GM23338 (cell line): ENCODE results near the gene DDX53. TPM values are rescaled to one million over a fixed set of nuclear protein-coding genes. Genes with fewer than 3 reads are reported as not detected.

Experiments
- ATAC-seq: fragments of 200-7000 bp; cut with Tn5 transposase; 3 replicates; pipeline ENCODE4 v1.9.1; 2020
- DNase-seq: peaks from one replicate; pipeline ENCODE4 v3.0.0-alpha.2; 2015; ENCODE audit warnings: low spot score
- H2AFZ ChIP-seq: fragments of 200-600 bp; sonication (generic); 2 replicates; pipeline ENCODE4 v1.8.0; 2016; ENCODE audit warnings: antibody characterized with exemption, mild to moderate bottlenecking, moderate library complexity
- H3F3A ChIP-seq: fragments of 200-600 bp; sonication (generic); replicated peaks from 2 replicates; pipeline ENCODE4 v1.8.0; 2017; ENCODE audit warnings: antibody characterized with exemption, mixed run types, low read depth
- H3K27ac ChIP-seq: fragments of 200-600 bp; sonication (generic); 2 replicates; pipeline ENCODE4 v1.6.1; 2016; ENCODE audit warnings: low read depth
- H3K27me3 ChIP-seq: fragments of 200-600 bp; sonication (generic); 2 replicates; pipeline ENCODE4 v1.8.0; 2016; ENCODE audit warnings: mild to moderate bottlenecking, mixed run types, moderate library complexity; ENCODE audit not compliant: insufficient read depth
- H3K36me3 ChIP-seq: fragments of 200-600 bp; sonication (generic); 2 replicates; pipeline ENCODE4 v1.8.0; 2016; ENCODE audit warnings: mild to moderate bottlenecking; ENCODE audit not compliant: insufficient read depth
- H3K4me1 ChIP-seq: fragments of 200-600 bp; sonication (generic); 2 replicates; pipeline ENCODE4 v1.8.0; 2016; ENCODE audit warnings: mild to moderate bottlenecking, moderate library complexity; ENCODE audit not compliant: insufficient read depth
- H3K4me2 ChIP-seq: fragments of 200-600 bp; sonication (generic); 2 replicates; pipeline ENCODE4 v1.7.1; 2017; ENCODE audit warnings: mixed run types
- H3K4me3 ChIP-seq: fragments of 200-600 bp; sonication (generic); 2 replicates; pipeline ENCODE4 v1.6.1; 2016; ENCODE audit warnings: mixed run types
- H3K79me2 ChIP-seq: fragments of 200-600 bp; sonication (generic); replicated peaks from 2 replicates; pipeline ENCODE4 v1.8.0; 2017; ENCODE audit warnings: mild to moderate bottlenecking; ENCODE audit not compliant: insufficient read depth
- H3K9me2 ChIP-seq: fragments of 200-600 bp; sonication (generic); 2 replicates; pipeline ENCODE4 v1.8.0; 2017; ENCODE audit not compliant: insufficient read depth
- H4K20me1 ChIP-seq: fragments of 200-600 bp; sonication (generic); replicated peaks from 2 replicates; pipeline ENCODE4 v1.8.0; 2017; ENCODE audit warnings: mild to moderate bottlenecking; ENCODE audit not compliant: insufficient read depth
- H3K27ac Mint-ChIP-seq: 2 replicates; pipeline ENCODE4 v1.8.0; 2020; ENCODE audit warnings: inconsistent platforms, mild to moderate bottlenecking, moderate library complexity, mixed read lengths
- H3K27me3 Mint-ChIP-seq: 3 replicates; pipeline ENCODE4 v1.8.0; 2022; ENCODE audit warnings: low read depth, mild to moderate bottlenecking, moderate library complexity, mixed read lengths, inconsistent platforms; ENCODE audit not compliant: insufficient read depth, poor library complexity
- H3K36me3 Mint-ChIP-seq: 3 replicates; pipeline ENCODE4 v1.8.0; 2021; ENCODE audit warnings: low read depth, mild to moderate bottlenecking, inconsistent platforms, moderate library complexity, mixed read lengths
- H3K4me1 Mint-ChIP-seq: 3 replicates; pipeline ENCODE4 v1.8.0; 2020; ENCODE audit warnings: mild to moderate bottlenecking, inconsistent platforms, mixed read lengths
- H3K4me3 Mint-ChIP-seq: 3 replicates; pipeline ENCODE4 v1.8.0; 2021; ENCODE audit warnings: moderate library complexity, mild to moderate bottlenecking, inconsistent platforms, mixed read lengths
- H3K9me3 Mint-ChIP-seq: 3 replicates; pipeline ENCODE4 v1.8.0; 2020; ENCODE audit warnings: moderate library complexity, mild to moderate bottlenecking, inconsistent platforms, mixed read lengths
- CREB1 ChIP-seq: fragments of 250-450 bp; sonication (Bioruptor Pico); IDR thresholded peaks from 2 replicates; pipeline ENCODE4 v1.5.0; 2020; ENCODE audit warnings: low read depth, mild to moderate bottlenecking, moderate library complexity
- CTCF ChIP-seq, 2 experiments: fragments of 200-600 bp in 1 of 2; sonication (generic) in 1 of 2; conservative IDR thresholded peaks; 2 replicates each; pipeline versions ENCODE4 v1.5.1 to v1.6.1; 2016 to 2017; ENCODE audit warnings: antibody characterized with exemption in 2 of 2, low read depth in 2 of 2, mild to moderate bottlenecking in 2 of 2, moderate library complexity in 1 of 2
- EZH2phosphoT487 ChIP-seq: fragments of 200-600 bp; sonication (generic); IDR thresholded peaks from one replicate; pipeline ENCODE4 v1.8.1; 2018; ENCODE audit warnings: antibody characterized with exemption; ENCODE audit not compliant: unreplicated experiment
- JUNB ChIP-seq: IDR thresholded peaks from one replicate; pipeline ENCODE4 v1.6.1; 2016; ENCODE audit warnings: antibody characterized with exemption; ENCODE audit not compliant: unreplicated experiment
- REST ChIP-seq: IDR thresholded peaks from one replicate; pipeline ENCODE4 v1.6.1; 2018; ENCODE audit warnings: antibody characterized with exemption; ENCODE audit not compliant: unreplicated experiment
- STAT1 ChIP-seq: IDR thresholded peaks from one replicate; pipeline ENCODE4 v1.6.1; 2016; ENCODE audit warnings: antibody characterized with exemption; ENCODE audit not compliant: unreplicated experiment
- ZNF114 ChIP-seq: fragments of 250-450 bp; sonication (Bioruptor Pico); IDR thresholded peaks from 2 replicates; pipeline ENCODE4 v1.5.0; 2020; ENCODE audit warnings: mild to moderate bottlenecking, moderate library complexity
- ZNF462 ChIP-seq: fragments of 250-450 bp; sonication (Bioruptor Pico); IDR thresholded peaks from 2 replicates; pipeline ENCODE4 v1.5.0; 2020; ENCODE audit warnings: mild to moderate bottlenecking, moderate library complexity
- polyA plus RNA-seq: library from polyadenylated mRNA; unstranded; fragments of >200 nt; fragmentation: Nextera tagmentation; extraction: Ambion mirVana; gene quantifications from 2 replicates; pipeline ENCODE4 v1.2.1, GENCODE V29; 2016
- total RNA-seq: library from RNA; depleted of rRNA; stranded (reverse); fragments of >200 nt; shearing (Covaris generic); gene quantifications from 2 replicates; pipeline ENCODE4 v1.2.3, GENCODE V29; 2014

Gene DDX53
- total and polyA plus RNA-seq, 2 experiments from 2014 or later: 0.05 TPM; not detected in 1

GRCh38 chrX:23046443-23046842 lies 46.7 kb downstream of the DDX53 start (continued):
- TF ChIP-seq CREB1 (no peak), ZNF114 (CRISPR knock-in tag) (no peak), EZH2phosphoT487 (no peak), REST (no peak)

GRCh38 chrX:23048806-23049573 lies 49.2 kb downstream of the DDX53 start:
- Histone ChIP-seq H3K4me2 (no peak overlapping the region), H3K79me2 (no peaks in the 10 kb centered on the region), H3K27me3 (no peaks in the 10 kb centered on the region), H3F3A (no peaks in the 10 kb centered on the region), H3K4me1 (no peaks in the 10 kb centered on the region), H3K27ac (no peak overlapping the region), H3K9me2 (no peaks in the 10 kb centered on the region), H3K4me3 (no peak overlapping the region), H2AFZ (no peak overlapping the region), H3K36me3 (no peaks in the 10 kb centered on the region), H4K20me1 (no peaks in the 10 kb centered on the region)
- DNase-seq (no peak), ATAC-seq (no peak)
- Mint-ChIP-seq H3K36me3 (no peaks in the 10 kb centered on the region), H3K9me3 (no peaks in the 10 kb centered on the region), H3K4me1 (0 out of 3 replicates have a peak, but pooled peaks cover 4% of the 10 kb centered on the region), H3K4me3 (no peak overlapping the region), H3K27ac (no peak overlapping the region), H3K27me3 (no peaks in the 10 kb centered on the region)
- TF ChIP-seq ZNF114 (CRISPR knock-in tag) (no peak), STAT1 (no peak), CREB1 (no peak), REST (no peak), ZNF462 (CRISPR knock-in tag) (no peak), CTCF (conservative IDR thresholded peaks at IDR 0.05; ENCODE audit: low read depth in 2 of 2) (no peak), JUNB (no peak)
